Measurements from ENCODE around the gene CCL27.
"Not testable (repeated sequence)": the region's sequence is repeated elsewhere in the genome, so short reads cannot be mapped to it uniquely, and the experiment has no call there.

Gene CCL27

GRCh38 chr9:34642679-34643078 lies 19.8 kb downstream of the CCL27 start:
- no peak for TF ChIP-seq CTCF (IDR thresholded peaks at IDR 0.05; ENCODE audit: borderline replicate concordance, insufficient read depth, low read depth, low read length)
- no peak overlapping the region for H3K4me3 ChIP-seq (ENCODE audit: low read depth, low read length)

GRCh38 chr9:34639322-34639721 lies 23.1 kb downstream of the CCL27 start:
- H3K4me3 ChIP-seq (ENCODE audit: low read depth, low read length), result not testable (repeated sequence)

- peak overlapping the region; percentile 82 for H3K4me3 ChIP-seq (ENCODE audit: low read depth, low read length)
- no peak for TF ChIP-seq CTCF (IDR thresholded peaks at IDR 0.05; ENCODE audit: borderline replicate concordance, insufficient read depth, low read depth, low read length)
These were observed 24.4 kb downstream of the CCL27 start for GRCh38 chr9:34638138-34638445.

- peak within 1 kb of the TSS; percentile 82 for H3K4me3 ChIP-seq (ENCODE audit: low read depth, low read length)
- TF ChIP-seq CTCF (IDR thresholded peaks at IDR 0.05; ENCODE audit: borderline replicate concordance, insufficient read depth, low read depth, low read length), result no peak
These were observed 24.9 kb downstream of the CCL27 start, which contains the start of gene SIGMAR1 for GRCh38 chr9:34637356-34638137. Gene SIGMAR1 (minus strand): TSS chr9:34637787. CDS start chr9:34637697, 90 bp downstream.

- H3K4me3 ChIP-seq (ENCODE audit: low read depth, low read length), result peak overlapping the region; percentile 82
- no peak for TF ChIP-seq CTCF (IDR thresholded peaks at IDR 0.05; ENCODE audit: borderline replicate concordance, insufficient read depth, low read depth, low read length)
These were observed 25.6 kb downstream of the CCL27 start for GRCh38 chr9:34636791-34637355.

GRCh38 chr9:34635556-34635955 lies 26.9 kb downstream of the CCL27 start:
- no peak for TF ChIP-seq CTCF (IDR thresholded peaks at IDR 0.05; ENCODE audit: borderline replicate concordance, insufficient read depth, low read depth, low read length)
- no peak overlapping the region for H3K4me3 ChIP-seq (ENCODE audit: low read depth, low read length)

- no peak for TF ChIP-seq CTCF (IDR thresholded peaks at IDR 0.05; ENCODE audit: borderline replicate concordance, insufficient read depth, low read depth, low read length)
These were observed 27.8 kb downstream of the CCL27 start for GRCh38 chr9:34634551-34635248.

More at GRCh38 chr9:34634551-34635248, 27.8 kb downstream of the CCL27 start:
- H3K4me3 ChIP-seq (ENCODE audit: low read depth, low read length), result no peak overlapping the region
